NCI-H510A (cell line): ENCODE data around the gene DGKI.

Experiments
- DNase-seq: peaks from one replicate; lab custom pipeline; 2025; lab: John Stamatoyannopoulos, UW

Gene DGKI

DNA sequence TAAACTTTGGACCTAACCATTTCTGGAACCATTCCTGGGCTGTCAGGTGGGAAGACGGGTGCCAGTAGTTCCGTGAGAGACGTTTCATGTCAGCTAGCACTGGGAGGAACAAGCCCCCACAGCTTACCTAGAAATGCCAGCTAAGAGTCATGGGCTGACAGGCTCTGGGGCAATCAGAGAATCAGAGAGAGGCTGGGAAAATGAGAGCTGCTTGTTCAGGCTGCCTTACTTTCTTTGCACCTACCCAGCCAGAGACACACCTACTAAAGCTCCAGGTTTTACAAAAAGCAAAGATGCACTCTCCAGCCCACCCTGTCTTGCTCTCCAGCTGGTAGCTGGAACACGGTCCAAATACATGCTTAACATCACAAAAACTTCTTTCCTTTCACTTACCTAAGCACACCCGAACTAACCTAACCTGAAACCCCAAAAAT, 503.9 kb downstream of the DGKI start:
- DNase-seq: no peak

DNA sequence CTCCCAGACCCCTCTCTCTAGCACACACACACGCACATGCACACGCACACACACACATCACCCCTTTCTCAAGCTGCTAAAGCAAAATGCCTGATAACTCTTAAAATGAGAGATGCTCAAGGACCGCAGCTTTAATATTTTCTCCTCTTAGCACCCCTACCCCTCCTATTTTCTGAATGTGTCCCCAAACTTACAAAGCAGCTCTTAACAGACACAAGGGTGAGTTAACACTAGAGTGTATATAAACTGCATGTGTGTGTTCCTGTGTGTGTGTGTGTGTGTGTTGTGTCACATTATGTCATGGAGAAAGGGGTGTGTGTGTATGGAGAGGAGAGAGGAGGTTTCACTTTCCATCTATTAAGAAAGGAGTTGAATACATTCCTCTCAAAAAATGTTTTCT, 504.5 kb downstream of the DGKI start:
- no peak for DNase-seq

DNA sequence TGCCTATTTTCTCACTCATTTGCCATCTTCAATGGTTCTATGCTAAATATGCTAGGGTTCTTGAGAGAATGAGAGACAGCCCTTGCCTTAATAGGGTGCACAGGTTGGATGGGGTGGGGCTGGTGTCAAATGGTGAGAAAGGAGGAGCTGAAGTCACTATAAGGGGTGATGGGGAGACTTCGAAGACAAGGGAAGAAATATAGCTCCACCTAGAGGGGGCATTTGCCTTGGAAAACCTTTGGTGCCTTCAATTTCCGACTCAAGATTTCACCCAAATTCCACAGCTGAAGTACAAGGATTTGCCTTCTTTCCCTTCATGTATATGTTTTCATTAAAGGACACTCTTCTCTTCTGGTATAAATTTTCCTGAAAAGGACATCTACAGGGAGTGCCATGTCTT, 508.9 kb downstream of the DGKI start:
- DNase-seq: no peak

DNA sequence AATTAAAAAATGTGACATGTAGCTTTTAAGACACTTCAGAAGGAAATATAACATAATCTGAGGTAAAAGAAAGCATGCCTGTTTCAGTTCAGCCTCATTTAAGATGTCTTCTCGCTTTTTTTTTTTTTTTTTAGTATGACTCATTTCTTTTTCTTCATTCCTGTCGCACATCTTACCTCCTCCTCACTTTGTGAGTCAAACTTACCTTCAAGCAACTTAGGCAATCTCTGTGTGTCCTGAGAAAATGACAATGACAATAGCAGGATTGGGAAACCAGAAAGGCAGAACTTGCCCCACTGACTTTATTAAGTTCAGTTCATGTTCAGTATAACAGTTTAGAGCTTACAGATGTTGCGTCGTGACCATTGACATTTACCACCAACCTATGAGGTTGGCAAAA, 511.0 kb downstream of the DGKI start:
- DNase-seq: no peak

DNA sequence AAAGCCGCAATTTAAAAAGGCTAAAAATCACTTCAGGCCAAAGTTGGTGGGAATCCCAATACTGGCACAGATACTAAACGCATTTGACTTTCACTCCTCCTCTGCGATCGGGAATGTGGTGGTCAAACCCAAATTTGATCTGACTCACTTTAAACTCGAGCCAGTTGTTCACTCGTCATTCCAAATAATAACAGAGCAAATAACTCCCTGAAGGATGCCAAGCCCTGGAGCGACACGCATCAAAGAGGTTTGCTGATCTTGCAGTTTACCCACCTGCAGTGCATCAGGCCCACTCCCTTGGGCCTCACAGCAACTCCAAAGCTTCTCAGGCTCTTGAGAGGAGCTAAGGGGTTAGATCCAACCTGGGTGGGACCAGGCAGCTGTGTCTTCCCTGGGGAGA, 515.4 kb downstream of the DGKI start:
- DNase-seq: no peak
